Transverse colon (tissue), 4 donors: ENCODE measurements around the gene GALNT5.

Source experiments
- POLR2AphosphoS5 ChIP-seq, 3 donors: sonication (generic); formaldehyde crosslinking; IDR thresholded peaks; one replicate each; pipeline ENCODE4 v1.6.1; 2016; ENCODE audit warnings: antibody characterized with exemption in 3 of 3
- TF ChIP-seq, protein P1 (sequence below), 5 experiments: fragments of 200-600 bp in 3 of 5; fragments of 450-650 bp in 2 of 5; sonication (generic) in 3 of 5; IDR thresholded peaks; 1 replicate in 2 of 5; 2 replicates in 3 of 5; pipeline ENCODE4 v1.5.1; 2016 to 2017; ENCODE audit warnings: antibody characterized with exemption in 5 of 5, inconsistent platforms in 3 of 5, mild to moderate bottlenecking in 2 of 5, moderate library complexity in 1 of 5

DNA sequence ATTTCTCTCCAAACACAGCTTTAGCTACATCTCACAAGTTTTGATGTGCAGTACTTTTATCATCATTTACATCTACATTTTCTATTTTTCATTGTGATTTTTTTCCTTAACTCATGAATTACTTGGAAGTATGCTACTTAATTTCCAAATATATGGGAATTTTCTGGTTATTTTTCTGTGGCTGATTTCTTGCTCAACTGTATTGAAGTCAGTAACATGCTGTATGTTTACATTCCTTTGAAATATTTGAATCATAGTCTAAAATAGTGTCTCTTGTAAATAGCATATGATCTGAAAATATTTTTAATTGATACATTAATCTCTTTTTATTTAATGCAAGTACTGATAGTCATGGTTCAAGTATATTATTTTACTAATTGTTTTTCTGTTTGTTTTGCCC lies 26.0 kb upstream of the GALNT5 start:
- TF ChIP-seq, protein P1, sequence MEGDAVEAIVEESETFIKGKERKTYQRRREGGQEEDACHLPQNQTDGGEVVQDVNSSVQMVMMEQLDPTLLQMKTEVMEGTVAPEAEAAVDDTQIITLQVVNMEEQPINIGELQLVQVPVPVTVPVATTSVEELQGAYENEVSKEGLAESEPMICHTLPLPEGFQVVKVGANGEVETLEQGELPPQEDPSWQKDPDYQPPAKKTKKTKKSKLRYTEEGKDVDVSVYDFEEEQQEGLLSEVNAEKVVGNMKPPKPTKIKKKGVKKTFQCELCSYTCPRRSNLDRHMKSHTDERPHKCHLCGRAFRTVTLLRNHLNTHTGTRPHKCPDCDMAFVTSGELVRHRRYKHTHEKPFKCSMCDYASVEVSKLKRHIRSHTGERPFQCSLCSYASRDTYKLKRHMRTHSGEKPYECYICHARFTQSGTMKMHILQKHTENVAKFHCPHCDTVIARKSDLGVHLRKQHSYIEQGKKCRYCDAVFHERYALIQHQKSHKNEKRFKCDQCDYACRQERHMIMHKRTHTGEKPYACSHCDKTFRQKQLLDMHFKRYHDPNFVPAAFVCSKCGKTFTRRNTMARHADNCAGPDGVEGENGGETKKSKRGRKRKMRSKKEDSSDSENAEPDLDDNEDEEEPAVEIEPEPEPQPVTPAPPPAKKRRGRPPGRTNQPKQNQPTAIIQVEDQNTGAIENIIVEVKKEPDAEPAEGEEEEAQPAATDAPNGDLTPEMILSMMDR (IDR thresholded peaks at IDR 0.05), result no peak
- TF ChIP-seq POLR2AphosphoS5 (IDR thresholded peaks at IDR 0.05), result no peak
